Sigmoid colon (tissue), 7 donors: ENCODE results near the gene IL17A. TPM values are rescaled to one million over a fixed set of nuclear protein-coding genes. Genes with fewer than 3 reads are reported as not detected.

Experiments used
- DNase-seq: peaks from one replicate; pipeline ENCODE4 v3.0.0-alpha.2; 2019
- H3K27ac ChIP-seq, 4 donors: fragments of 200-600 bp; sonication (generic); one replicate each; pipeline ENCODE4 v1.5.1; 2016 to 2019; ENCODE audit warnings: mild to moderate bottlenecking in 1 of 4
- H3K27me3 ChIP-seq, 3 donors: fragments of 200-600 bp; sonication (generic); one replicate each; pipeline ENCODE4 v1.5.1; 2019; ENCODE audit warnings: mild to moderate bottlenecking in 1 of 3
- H3K36me3 ChIP-seq, 4 donors: fragments of 200-600 bp; sonication (generic); one replicate each; pipeline ENCODE4 v1.5.1; 2016 to 2019
- H3K4me1 ChIP-seq, 4 donors: fragments of 200-600 bp; sonication (generic); one replicate each; pipeline ENCODE4 v1.5.1; 2017 to 2019
- H3K4me3 ChIP-seq, 4 donors: fragments of 200-600 bp; sonication (generic); one replicate each; pipeline ENCODE4 v1.5.1; 2017 to 2019; ENCODE audit warnings: mild to moderate bottlenecking in 2 of 4, moderate library complexity in 1 of 4
- H3K9me3 ChIP-seq, 4 donors: fragments of 200-600 bp in 3 of 4; sonication (generic) in 3 of 4; one replicate each; pipeline versions ENCODE4 v1.5.1 to v1.6.1; 2013 to 2019
- CTCF ChIP-seq, 4 experiments: fragments of 450-650 bp in 3 of 4; fragments of 200-600 bp in 1 of 4; IDR thresholded peaks; one replicate each; pipeline ENCODE4 v1.5.1; 2016 to 2019; ENCODE audit warnings: antibody characterized with exemption in 4 of 4, mild to moderate bottlenecking in 3 of 4, moderate library complexity in 2 of 4
- EP300 ChIP-seq, 4 donors: sonication (generic); formaldehyde crosslinking; IDR thresholded peaks; one replicate each; pipeline ENCODE4 v1.6.1; 2017; ENCODE audit warnings: antibody characterized with exemption in 4 of 4
- POLR2A ChIP-seq, 2 donors: fragments of 450-650 bp; IDR thresholded peaks; one replicate each; pipeline ENCODE4 v1.6.1; 2016; ENCODE audit warnings: antibody characterized with exemption in 2 of 2, mild to moderate bottlenecking in 2 of 2, moderate library complexity in 2 of 2
- POLR2AphosphoS5 ChIP-seq, 4 donors: sonication (generic); formaldehyde crosslinking; IDR thresholded peaks; one replicate each; pipeline ENCODE4 v1.6.1; 2017; ENCODE audit warnings: antibody characterized with exemption in 4 of 4
- WGBS, 2 donors: extraction: QIAGEN DNeasy Blood & Tissue Kit; methylation state at CpG; one replicate each; pipeline ENCODE4 v1.1.7; 2013; 5-methylcytosine and 5-hydroxymethylcytosine counted together
- intact Hi-C: fragments of 100-400 bp; cut with DNase I; formaldehyde crosslinking; loops from one replicate; pipeline ENCODE4 v1.15.1; 2023
- polyA plus RNA-seq, 3 donors: library from polyadenylated mRNA; stranded (reverse); fragments of 200-250 nt; gene quantifications; one replicate each; pipeline ENCODE4 v1.2.3, GENCODE V29; 2013
- total RNA-seq, 4 donors: library from RNA; depleted of rRNA; stranded (reverse); fragments of >200 nt; gene quantifications; one replicate each; pipeline ENCODE4 v1.1.0, GENCODE V29; 2016
- donor health status: healthy with polysubstance abuse.
- donor health status: Bipolar disorder and iron deficiency.
- donor health status: healthy.

The IL17A gene
- total and polyA plus RNA-seq, 7 donors, result 0.39 TPM; not detected in 6

GRCh38 chr6:52146851-52147445 is 39.2 kb upstream of the IL17A start:
- Histone ChIP-seq H3K27ac (no peak overlapping the region), H3K36me3 (no peaks in the 10 kb centered on the region), H3K4me1 (no peaks in the 10 kb centered on the region), H3K9me3 (no peaks in the 10 kb centered on the region), H3K27me3 (no peaks in the 10 kb centered on the region), H3K4me3 (no peak overlapping the region)
- DNase-seq, result no peak
- 88 to 92% methylated on average over 3 of the region's 3 CpGs for WGBS, 2 donors
- intact Hi-C loops, result no loop called here
- no peak for TF ChIP-seq EP300 (IDR thresholded peaks at IDR 0.05)
- no peak for TF ChIP-seq POLR2AphosphoS5 (IDR thresholded peaks at IDR 0.05)
- TF ChIP-seq POLR2A (IDR thresholded peaks at IDR 0.05), result no peak
- TF ChIP-seq CTCF (IDR thresholded peaks at IDR 0.05), result no peak

- Histone ChIP-seq H3K9me3 (no peaks in the 10 kb centered on the region), H3K36me3 (no peaks in the 10 kb centered on the region), H3K27me3 (no peaks in the 10 kb centered on the region), H3K27ac (no peak overlapping the region), H3K4me3 (no peak overlapping the region), H3K4me1 (no peaks in the 10 kb centered on the region)
- TF ChIP-seq POLR2A (IDR thresholded peaks at IDR 0.05) (no peak), EP300 (IDR thresholded peaks at IDR 0.05) (no peak), CTCF (IDR thresholded peaks at IDR 0.05) (no peak), POLR2AphosphoS5 (IDR thresholded peaks at IDR 0.05) (no peak)
- intact Hi-C loops, result no loop called here
- no peak for DNase-seq
Observed at GRCh38 chr6:52149076-52149475, 37.1 kb upstream of the IL17A start.

GRCh38 chr6:52149949-52150348 is 36.2 kb upstream of the IL17A start:
- DNase-seq, result no peak
- intact Hi-C loops, result no loop called here
- H3K27me3 ChIP-seq, result no peaks in the 10 kb centered on the region
- WGBS, 2 donors, result 91 to 93% methylated on average over 2 of the region's 2 CpGs
- TF ChIP-seq CTCF (IDR thresholded peaks at IDR 0.05) (no peak), POLR2A (IDR thresholded peaks at IDR 0.05) (no peak), EP300 (IDR thresholded peaks at IDR 0.05) (no peak), POLR2AphosphoS5 (IDR thresholded peaks at IDR 0.05) (no peak)
- no peaks in the 10 kb centered on the region for H3K9me3 ChIP-seq
- no peak overlapping the region for H3K27ac ChIP-seq
- no peaks in the 10 kb centered on the region for H3K4me1 ChIP-seq
- H3K4me3 ChIP-seq, result no peak overlapping the region
- no peaks in the 10 kb centered on the region for H3K36me3 ChIP-seq

GRCh38 chr6:52152070-52152423 is 34.1 kb upstream of the IL17A start:
- intact Hi-C loops, result no loop called here
- Histone ChIP-seq H3K27ac (no peak overlapping the region), H3K4me3 (no peak overlapping the region), H3K27me3 (no peaks in the 10 kb centered on the region), H3K4me1 (no peaks in the 10 kb centered on the region), H3K9me3 (no peaks in the 10 kb centered on the region), H3K36me3 (no peaks in the 10 kb centered on the region)
- TF ChIP-seq CTCF (IDR thresholded peaks at IDR 0.05) (no peak), POLR2A (IDR thresholded peaks at IDR 0.05) (no peak), EP300 (IDR thresholded peaks at IDR 0.05) (no peak), POLR2AphosphoS5 (IDR thresholded peaks at IDR 0.05) (no peak)
- DNase-seq, result no peak

- DNase-seq, result no peak
- intact Hi-C loops, result no loop called here
Observed at GRCh38 chr6:52152711-52153160, 33.4 kb upstream of the IL17A start.

More at GRCh38 chr6:52152711-52153160, 33.4 kb upstream of the IL17A start:
- Histone ChIP-seq H3K4me1 (no peaks in the 10 kb centered on the region), H3K27ac (no peak overlapping the region), H3K27me3 (no peaks in the 10 kb centered on the region), H3K4me3 (no peak overlapping the region), H3K9me3 (no peaks in the 10 kb centered on the region), H3K36me3 (no peaks in the 10 kb centered on the region)
- WGBS, 2 donors, result 80 to 84% methylated on average over 7 of the region's 7 CpGs
- TF ChIP-seq POLR2A (IDR thresholded peaks at IDR 0.05) (no peak), EP300 (IDR thresholded peaks at IDR 0.05) (no peak), CTCF (IDR thresholded peaks at IDR 0.05) (no peak), POLR2AphosphoS5 (IDR thresholded peaks at IDR 0.05) (no peak)
